Activated naive CD8-positive, alpha-beta T cell (primary cell): Measurements from ENCODE around the gene NLRP9.

Experiments used
- H3K27ac Mint-ChIP-seq: one replicate; pipeline ENCODE4 v1.8.0; 2021; ENCODE audit warnings: mixed read lengths
- H3K27me3 Mint-ChIP-seq: one replicate; pipeline ENCODE4 v1.8.0; 2021; ENCODE audit warnings: mixed read lengths
- H3K36me3 Mint-ChIP-seq: one replicate; pipeline ENCODE4 v1.8.0; 2021; ENCODE audit warnings: mixed read lengths
- H3K4me1 Mint-ChIP-seq: one replicate; pipeline ENCODE4 v1.8.0; 2021; ENCODE audit warnings: low read depth, mixed read lengths
- H3K4me3 Mint-ChIP-seq: one replicate; pipeline ENCODE4 v1.8.0; 2021; ENCODE audit warnings: mild to moderate bottlenecking, mixed read lengths
- H3K9me3 Mint-ChIP-seq: one replicate; pipeline ENCODE4 v1.8.0; 2021; ENCODE audit warnings: low read depth, mixed read lengths

NLRP9 gene

DNA sequence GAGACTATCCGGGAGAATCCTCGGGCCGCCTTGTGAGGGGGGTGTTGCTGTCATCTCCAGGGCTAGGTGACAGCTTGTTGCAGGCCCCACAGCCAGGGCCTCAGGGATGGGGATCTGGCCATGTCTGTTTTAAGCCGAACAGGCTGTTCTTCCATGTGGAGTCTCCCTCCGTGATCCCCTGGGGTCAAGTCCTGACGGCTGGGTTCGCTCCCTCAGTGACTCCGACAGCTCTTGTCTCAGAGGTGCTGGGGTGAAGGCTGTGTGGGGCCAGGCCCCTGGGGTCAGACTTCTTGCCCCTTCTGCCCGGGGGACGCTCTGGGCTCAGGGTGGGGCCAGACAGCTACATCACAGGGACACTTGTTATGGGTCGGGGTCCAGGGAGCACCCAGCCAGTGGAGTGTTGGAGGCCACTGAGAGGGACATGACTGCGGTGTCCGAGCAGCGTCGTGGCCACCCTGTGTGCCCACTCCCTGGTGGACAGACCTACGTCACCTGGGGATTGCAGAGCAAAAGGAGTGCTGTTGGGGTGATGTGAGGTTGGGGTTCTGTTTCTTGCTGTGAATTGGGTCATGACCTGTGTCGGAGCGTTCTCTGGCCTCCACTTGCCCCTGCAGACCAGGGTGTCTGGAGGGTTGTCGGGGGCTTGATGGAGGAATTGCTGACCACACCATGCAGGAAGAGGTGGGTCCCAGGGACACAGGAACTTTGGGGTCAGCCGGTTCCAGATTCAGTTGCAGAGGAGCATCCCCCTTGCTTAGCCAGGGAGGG, 41.7 kb downstream of the NLRP9 start:
- Mint-ChIP-seq H3K27ac (no peak overlapping the region), H3K4me3 (no peak overlapping the region), H3K36me3 (no peaks in the 10 kb centered on the region)

DNA sequence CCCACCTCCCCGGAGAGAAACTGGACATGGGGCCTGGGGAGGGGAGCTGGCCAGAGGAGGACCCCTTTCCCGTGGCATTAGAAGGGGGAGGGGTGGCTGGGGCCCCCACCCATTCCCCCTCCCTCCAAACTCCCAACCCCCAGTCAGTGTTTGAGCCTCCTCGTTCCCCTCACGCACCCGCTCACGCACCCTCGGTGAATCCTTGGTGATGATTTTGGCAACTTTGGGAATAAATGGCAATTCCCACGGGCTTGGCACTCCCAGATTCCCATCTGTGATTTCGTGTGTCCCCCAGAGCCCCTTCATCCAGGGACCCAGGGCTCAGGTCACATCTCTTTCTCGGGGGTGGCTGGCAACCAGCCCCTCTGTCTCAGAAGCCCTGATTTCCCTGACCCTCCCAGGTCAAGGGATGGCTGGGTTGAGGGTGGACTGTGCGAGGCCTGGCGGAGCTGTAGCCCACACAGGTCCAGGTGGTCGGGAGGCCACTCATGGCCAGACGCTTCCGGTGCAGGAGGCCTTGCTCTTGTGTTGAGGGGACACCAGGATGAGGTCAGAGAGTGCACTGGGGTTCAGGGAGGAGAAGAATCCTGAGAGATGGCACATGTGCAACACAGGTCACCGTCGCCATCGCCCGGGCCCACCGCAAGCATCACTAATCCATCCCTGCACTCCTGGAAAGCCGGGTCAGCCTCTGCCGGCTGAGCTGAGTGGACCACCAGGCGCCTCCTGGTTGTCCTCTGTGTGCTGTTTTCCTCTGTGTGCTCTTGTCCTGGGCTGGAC, 42.5 kb downstream of the NLRP9 start:
- H3K4me3 Mint-ChIP-seq: no peak overlapping the region
- no peaks in the 10 kb centered on the region for H3K4me1 Mint-ChIP-seq
- H3K27ac Mint-ChIP-seq: no peak overlapping the region
- H3K27me3 Mint-ChIP-seq: no peaks in the 10 kb centered on the region
- no peaks in the 10 kb centered on the region for H3K36me3 Mint-ChIP-seq
- H3K9me3 Mint-ChIP-seq: no peaks in the 10 kb centered on the region

More for the DNA sequence above, 41.7 kb downstream of the NLRP9 start:
- Mint-ChIP-seq H3K4me1 (no peaks in the 10 kb centered on the region), H3K27me3 (no peaks in the 10 kb centered on the region), H3K9me3 (no peaks in the 10 kb centered on the region)

DNA sequence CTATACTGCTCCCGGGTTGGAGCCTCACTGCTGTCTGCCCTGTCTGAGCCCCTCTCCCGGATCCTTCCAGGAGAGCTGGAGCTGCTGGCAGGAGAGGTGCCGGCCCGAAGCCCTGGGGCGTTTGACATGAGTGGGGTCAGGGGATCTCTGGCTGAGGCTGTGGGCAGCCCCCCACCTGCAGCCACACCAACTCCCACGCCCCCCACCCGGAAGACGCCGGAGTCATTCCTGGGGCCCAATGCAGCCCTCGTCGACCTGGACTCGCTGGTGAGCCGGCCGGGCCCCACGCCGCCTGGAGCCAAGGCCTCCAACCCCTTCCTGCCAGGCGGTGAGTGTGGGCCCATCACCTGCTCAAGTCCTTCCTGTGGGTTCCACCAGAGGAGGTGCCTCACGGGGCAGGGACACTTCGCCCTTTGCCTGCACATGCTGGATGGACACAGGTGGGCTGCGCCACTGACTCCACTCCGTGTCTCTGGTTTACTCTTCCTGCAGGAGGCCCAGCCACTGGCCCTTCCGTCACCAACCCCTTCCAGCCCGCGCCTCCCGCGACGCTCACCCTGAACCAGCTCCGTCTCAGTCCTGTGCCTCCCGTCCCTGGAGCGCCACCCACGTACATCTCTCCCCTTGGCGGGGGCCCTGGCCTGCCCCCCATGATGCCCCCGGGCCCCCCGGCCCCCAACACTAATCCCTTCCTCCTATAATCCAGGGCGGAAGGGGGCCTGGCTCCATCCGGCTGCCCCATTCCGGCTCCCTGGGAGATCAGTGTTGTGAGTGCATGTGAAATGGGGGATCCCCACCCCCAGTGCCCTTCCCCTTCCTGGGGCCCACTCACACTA, 43.3 kb downstream of the NLRP9 start:
- H3K27me3 Mint-ChIP-seq: no peaks in the 10 kb centered on the region
- H3K4me3 Mint-ChIP-seq: no peak overlapping the region
- no peak overlapping the region for H3K27ac Mint-ChIP-seq
- H3K4me1 Mint-ChIP-seq: no peaks in the 10 kb centered on the region
- H3K36me3 Mint-ChIP-seq: no peaks in the 10 kb centered on the region
- no peaks in the 10 kb centered on the region for H3K9me3 Mint-ChIP-seq

DNA sequence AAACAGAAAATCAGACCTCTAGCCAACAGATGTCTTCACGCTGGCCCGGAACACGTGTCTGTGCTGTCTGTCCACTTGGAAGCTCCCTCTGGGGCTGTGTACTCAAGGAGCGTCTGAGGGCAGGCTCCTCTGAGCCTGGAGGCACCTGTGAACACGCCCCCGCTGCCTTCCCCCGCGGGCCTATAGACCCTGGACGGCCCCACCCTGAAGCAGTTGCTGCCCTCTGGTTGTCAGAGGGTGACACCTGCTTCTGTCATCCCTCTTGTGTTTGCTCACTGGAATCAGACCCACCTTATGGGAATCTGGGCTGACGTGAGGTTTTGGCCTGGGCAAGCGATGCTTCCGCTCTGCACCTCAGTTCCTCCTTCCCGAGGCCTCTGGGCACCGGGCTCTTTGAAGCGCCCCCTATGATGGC, 44.0 kb downstream of the NLRP9 start:
- no peaks in the 10 kb centered on the region for H3K27me3 Mint-ChIP-seq
- no peaks in the 10 kb centered on the region for H3K36me3 Mint-ChIP-seq
- H3K27ac Mint-ChIP-seq: no peak overlapping the region
- H3K4me3 Mint-ChIP-seq: no peak overlapping the region
- no peaks in the 10 kb centered on the region for H3K4me1 Mint-ChIP-seq
- no peaks in the 10 kb centered on the region for H3K9me3 Mint-ChIP-seq

DNA sequence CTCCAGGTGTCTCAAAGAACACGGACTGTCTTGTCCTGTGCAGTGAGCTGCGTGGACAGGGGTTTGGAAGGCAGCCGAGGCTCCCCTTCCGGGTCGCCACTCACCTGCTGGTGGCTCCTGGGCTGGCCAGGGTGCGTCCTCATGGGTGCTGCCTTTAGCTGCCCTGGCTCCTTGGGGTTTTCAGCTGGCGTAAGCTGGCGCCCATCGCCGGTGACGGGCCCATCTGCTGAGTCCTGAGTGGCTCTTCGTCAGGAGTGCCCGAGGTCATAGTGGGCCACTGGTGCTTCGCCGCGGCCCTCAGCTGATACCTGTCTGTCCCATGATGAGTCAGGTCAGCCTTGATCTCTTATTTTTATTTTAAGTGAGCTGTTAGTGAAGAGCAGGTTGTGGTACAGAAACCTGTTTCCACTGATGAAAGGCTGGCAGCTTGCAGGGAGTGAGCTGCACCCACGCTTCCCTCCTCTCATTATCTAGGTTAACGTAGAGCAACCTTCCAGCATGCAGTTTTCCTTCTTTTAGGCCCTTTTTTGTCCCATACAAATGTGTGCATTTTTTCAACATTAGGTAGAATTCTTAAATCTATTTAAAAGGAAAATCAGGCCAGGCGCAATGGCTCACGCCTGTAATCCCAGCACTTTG, 44.7 kb downstream of the NLRP9 start:
- Mint-ChIP-seq H3K9me3 (no peaks in the 10 kb centered on the region), H3K36me3 (no peaks in the 10 kb centered on the region), H3K4me1 (no peaks in the 10 kb centered on the region), H3K4me3 (no peak overlapping the region), H3K27ac (no peak overlapping the region), H3K27me3 (no peaks in the 10 kb centered on the region)

DNA sequence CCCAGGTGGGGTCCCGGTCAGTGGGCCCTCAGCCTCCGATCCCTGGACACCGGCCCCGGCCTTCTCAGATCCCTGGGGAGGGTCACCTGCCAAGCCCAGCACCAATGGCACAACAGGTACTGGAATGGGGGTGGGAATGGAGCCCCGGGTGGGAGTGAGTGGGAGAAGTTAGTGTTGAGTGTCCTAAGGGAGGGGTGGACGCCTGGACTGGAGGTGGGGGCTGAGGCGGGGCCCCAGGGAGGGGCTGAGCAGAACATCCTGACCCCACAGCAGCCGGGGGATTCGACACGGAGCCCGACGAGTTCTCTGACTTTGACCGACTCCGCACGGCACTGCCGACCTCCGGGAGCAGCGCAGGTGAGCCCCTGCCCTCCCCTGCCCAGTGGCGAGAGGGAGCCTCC, 45.5 kb downstream of the NLRP9 start:
- no peaks in the 10 kb centered on the region for H3K27me3 Mint-ChIP-seq
- H3K9me3 Mint-ChIP-seq: no peaks in the 10 kb centered on the region
- H3K36me3 Mint-ChIP-seq: no peaks in the 10 kb centered on the region
- no peaks in the 10 kb centered on the region for H3K4me1 Mint-ChIP-seq
- no peak overlapping the region for H3K4me3 Mint-ChIP-seq
- H3K27ac Mint-ChIP-seq: no peak overlapping the region

DNA sequence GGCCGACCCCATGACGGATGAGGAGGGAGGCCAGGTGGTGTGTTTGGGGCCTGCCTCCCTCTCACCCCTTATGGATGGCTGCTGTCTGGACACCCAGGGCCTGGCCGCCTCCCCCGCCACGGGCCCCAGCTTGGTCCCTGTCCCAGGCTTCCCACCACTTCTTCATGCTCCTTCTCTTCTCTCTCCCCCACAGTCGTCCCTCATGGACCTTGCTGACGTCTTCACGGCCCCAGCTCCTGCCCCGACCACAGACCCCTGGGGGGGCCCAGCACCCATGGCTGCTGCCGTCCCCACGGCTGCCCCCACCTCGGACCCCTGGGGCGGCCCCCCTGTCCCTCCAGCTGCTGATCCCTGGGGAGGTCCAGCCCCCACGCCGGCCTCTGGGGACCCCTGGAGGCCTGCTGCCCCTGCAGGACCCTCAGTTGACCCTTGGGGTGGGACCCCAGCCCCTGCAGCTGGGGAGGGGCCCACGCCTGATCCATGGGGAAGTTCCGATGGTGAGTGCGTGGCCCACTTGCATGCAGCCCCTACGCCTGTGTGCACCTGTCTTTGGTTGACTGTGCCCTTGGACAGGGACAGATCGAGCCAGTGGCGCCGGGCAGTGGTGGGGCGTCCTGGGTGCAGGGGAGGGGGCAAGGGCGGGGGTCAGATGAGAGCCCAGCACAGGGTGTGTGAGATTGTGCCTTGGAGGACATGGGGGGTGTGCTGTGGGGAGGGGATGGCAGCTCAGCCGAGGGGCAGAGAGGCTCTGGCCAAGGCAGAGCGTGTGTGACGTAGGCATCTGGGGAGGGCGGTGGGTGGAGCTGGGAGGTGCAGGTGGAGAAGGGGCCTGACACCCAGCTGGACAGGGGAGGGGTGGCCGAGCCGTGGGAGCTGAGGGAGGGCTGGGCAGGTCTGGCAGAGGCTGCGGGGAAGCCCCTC, 46.4 kb downstream of the NLRP9 start:
- Mint-ChIP-seq H3K27me3 (no peaks in the 10 kb centered on the region), H3K4me1 (no peaks in the 10 kb centered on the region), H3K9me3 (no peaks in the 10 kb centered on the region), H3K4me3 (no peak overlapping the region), H3K36me3 (no peaks in the 10 kb centered on the region), H3K27ac (no peak overlapping the region)

DNA sequence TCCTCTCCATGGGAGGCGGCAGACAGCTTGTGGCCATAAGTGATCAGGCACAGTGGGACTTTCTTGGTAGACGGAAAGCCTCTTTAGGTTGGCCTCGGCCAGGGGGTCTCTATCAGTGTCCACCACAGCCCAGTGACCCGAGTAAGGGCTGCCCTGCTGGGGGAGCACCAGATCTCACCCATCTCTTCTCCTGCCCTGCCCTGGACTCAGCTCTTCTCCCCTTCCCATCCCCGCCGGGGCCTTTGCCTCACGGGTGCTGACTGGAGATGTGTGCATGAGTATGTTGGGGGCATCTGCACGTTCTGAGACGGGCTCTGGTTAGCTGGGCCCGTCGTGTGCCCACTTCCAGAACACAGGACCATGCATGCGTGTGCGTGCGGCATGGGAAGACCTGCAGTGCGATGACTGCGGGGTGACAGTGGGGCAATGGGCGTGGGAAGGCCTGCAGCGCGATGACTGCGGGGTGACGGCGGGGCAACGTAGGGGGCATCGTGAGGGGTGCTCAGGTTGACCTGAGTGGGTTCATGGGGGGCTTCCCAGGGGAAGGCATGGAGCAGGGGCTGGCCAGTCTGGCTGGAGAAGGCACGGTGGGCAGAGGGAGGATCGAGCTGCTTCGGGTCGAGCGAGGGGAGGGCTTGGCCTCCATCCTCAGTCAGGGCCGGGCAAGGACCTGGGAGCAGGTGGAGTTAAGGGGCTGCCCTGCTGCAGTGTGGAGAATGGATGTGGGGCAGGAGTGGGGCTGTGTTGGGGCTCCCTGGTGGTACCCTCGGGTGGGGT, 47.2 kb downstream of the NLRP9 start:
- H3K9me3 Mint-ChIP-seq: no peaks in the 10 kb centered on the region
- H3K4me3 Mint-ChIP-seq: no peak overlapping the region
- no peaks in the 10 kb centered on the region for H3K36me3 Mint-ChIP-seq
- H3K4me1 Mint-ChIP-seq: peaks cover 2% of the 10 kb centered on the region
- H3K27ac Mint-ChIP-seq: no peak overlapping the region
- no peaks in the 10 kb centered on the region for H3K27me3 Mint-ChIP-seq

DNA sequence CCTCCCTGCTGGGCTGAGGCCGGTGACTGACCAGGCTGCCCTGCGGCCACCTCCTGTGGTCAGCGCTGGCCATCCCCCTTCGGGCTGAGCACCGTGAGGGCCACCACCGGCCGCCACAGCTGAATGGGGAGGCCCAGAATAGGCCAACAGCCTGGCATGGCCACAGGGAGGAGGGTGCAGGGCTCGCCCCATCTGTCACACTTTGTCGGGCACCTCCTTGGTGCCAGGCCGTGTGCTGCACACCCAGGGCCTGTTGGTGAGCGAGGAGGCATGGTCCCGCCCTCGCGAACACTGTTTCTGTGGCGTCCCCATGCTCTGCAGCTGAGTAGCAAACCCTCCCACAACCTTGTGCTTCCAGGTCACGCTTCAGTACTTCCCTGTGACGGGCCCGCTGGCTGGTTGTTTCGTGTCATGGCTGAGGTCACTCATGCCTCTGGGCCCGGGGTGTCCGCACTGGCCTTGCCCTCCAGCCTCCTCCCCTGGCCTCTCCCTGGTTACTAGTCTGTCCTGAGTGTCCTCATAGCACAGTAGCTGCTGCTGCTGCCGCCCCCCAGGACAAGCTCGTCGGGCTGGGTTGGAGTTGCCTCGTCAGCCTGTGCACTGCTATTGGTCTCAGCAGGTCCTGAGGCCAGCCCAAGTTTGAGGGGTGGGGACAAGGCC, 48.0 kb downstream of the NLRP9 start:
- no peaks in the 10 kb centered on the region for H3K9me3 Mint-ChIP-seq
- H3K27me3 Mint-ChIP-seq: no peaks in the 10 kb centered on the region
- H3K4me3 Mint-ChIP-seq: no peak overlapping the region
- peaks cover 3% of the 10 kb centered on the region for H3K4me1 Mint-ChIP-seq
- H3K36me3 Mint-ChIP-seq: no peaks in the 10 kb centered on the region
- no peak overlapping the region for H3K27ac Mint-ChIP-seq

DNA sequence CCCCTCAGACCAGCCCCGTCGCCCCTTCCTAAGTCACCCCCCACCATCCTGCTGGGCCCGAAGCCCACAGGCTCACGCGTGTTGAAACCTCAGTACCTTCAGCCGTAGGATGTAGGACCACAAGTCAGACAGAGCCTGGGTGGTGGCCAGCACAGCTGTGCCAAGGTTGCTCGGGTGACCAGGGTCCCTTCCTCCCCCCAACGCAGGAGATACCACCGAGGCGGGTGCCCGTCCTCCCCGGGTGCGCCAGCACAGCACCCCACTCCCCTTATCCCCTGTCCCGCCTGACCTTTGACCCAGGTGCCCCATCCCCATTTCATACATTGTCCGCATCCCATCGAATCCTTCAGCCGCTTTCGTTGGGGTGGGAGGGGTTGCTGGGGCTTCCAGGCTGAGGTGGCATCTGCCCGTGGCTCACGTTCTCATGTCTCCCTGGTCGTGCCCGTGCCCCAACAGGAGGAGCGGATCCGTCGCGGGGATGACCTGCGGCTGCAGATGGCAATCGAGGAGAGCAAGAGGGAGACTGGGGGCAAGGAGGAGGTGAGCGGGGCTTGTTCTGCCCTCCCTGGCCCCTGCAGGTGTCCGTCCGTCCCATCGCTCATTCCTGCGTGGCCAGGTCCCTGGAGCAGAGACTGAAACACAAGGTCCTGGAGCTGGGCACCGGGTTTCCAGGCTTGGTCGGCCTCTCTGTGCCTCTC, 48.6 kb downstream of the NLRP9 start:
- peaks cover 3% of the 10 kb centered on the region for H3K4me1 Mint-ChIP-seq
- H3K9me3 Mint-ChIP-seq: no peaks in the 10 kb centered on the region
- no peak overlapping the region for H3K4me3 Mint-ChIP-seq
- H3K27me3 Mint-ChIP-seq: no peaks in the 10 kb centered on the region
- no peaks in the 10 kb centered on the region for H3K36me3 Mint-ChIP-seq
- H3K27ac Mint-ChIP-seq: no peak overlapping the region

DNA sequence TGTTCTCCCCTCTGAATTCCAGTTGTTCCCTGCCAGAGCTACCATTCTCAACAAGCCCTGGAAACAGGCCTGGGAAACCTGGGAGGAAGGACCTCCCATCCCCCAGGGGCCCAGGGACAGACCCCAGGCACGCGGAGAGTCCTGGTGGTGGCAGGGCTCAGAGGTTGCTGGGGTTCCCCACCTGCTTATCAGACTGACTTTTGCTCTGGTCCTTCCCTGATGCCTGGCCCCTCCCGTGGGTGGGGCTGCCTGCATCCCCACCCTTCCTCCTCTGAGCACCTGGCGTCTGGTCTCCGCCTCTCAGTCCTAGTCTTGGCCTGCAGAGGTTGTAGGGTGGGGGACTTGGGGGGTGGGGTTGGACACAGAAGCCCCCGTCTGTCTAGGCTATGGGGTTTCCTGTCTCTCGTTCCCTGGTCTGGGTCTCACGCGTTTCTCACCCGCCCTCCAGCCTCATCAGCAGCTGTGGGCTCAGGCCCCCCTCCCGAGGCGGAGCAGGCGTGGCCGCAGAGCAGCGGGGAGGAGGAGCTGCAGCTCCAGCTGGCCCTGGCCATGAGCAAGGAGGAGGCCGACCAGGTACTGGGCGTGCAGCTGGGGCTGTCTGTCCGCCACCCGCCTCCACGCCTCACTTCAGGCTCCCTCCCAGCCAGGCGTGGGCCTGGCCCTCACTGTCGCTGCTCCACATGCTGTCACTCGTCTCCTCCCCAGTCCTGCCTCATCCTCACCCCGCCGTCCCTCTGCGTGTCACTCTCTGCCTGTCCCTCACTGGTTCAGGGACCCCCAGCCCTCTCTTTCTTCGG, 49.6 kb downstream of the NLRP9 start:
- no peak overlapping the region for H3K27ac Mint-ChIP-seq

More for the DNA sequence above, 49.6 kb downstream of the NLRP9 start:
- Mint-ChIP-seq H3K4me1 (peaks cover 3% of the 10 kb centered on the region), H3K4me3 (no peak overlapping the region), H3K36me3 (no peaks in the 10 kb centered on the region), H3K9me3 (no peaks in the 10 kb centered on the region), H3K27me3 (no peaks in the 10 kb centered on the region)
